GM23248 (cell line): ENCODE measurements around the gene MTMR4. TPM values are rescaled to one million over a fixed set of nuclear protein-coding genes. Genes with fewer than 3 reads are reported as not detected.
"Not testable (repeated sequence)": the region's sequence is repeated elsewhere in the genome, so short reads cannot be mapped to it uniquely, and the experiment has no call there.

Experiments used
- DNase-seq: peaks from one replicate; pipeline ENCODE4 v3.0.0-alpha.2; 2015
- H2AFZ ChIP-seq: fragments of 200-600 bp; sonication (generic); 2 replicates; pipeline ENCODE4 v1.6.1; 2016; ENCODE audit warnings: antibody characterized with exemption
- H3F3A ChIP-seq: fragments of 200-600 bp; sonication (generic); 2 replicates; pipeline ENCODE4 v1.6.1; 2016; ENCODE audit warnings: mild to moderate bottlenecking, antibody characterized with exemption, mixed run types; ENCODE audit not compliant: insufficient read depth
- H3K27ac ChIP-seq: fragments of 200-600 bp; sonication (generic); 2 replicates; pipeline ENCODE4 v1.5.1; 2016; ENCODE audit warnings: mild to moderate bottlenecking
- H3K27me3 ChIP-seq: fragments of 200-600 bp; sonication (generic); replicated peaks from 2 replicates; pipeline ENCODE4 v1.6.1; 2016; ENCODE audit warnings: mild to moderate bottlenecking; ENCODE audit not compliant: insufficient read depth
- H3K36me3 ChIP-seq: fragments of 200-600 bp; sonication (generic); 2 replicates; pipeline ENCODE4 v1.6.1; 2016; ENCODE audit warnings: low read depth, mild to moderate bottlenecking
- H3K4me1 ChIP-seq: fragments of 200-600 bp; sonication (generic); 2 replicates; pipeline ENCODE4 v1.6.1; 2016; ENCODE audit warnings: mild to moderate bottlenecking; ENCODE audit not compliant: insufficient read depth
- H3K4me2 ChIP-seq: fragments of 200-600 bp; sonication (generic); one replicate; pipeline ENCODE4 v1.6.1; 2016; ENCODE audit warnings: mild to moderate bottlenecking; ENCODE audit not compliant: unreplicated experiment
- H3K4me3 ChIP-seq: fragments of 200-600 bp; sonication (generic); 2 replicates; pipeline ENCODE4 v1.5.1; 2016; ENCODE audit warnings: mild to moderate bottlenecking
- H3K79me2 ChIP-seq: fragments of 200-600 bp; sonication (generic); 2 replicates; pipeline ENCODE4 v1.6.1; 2016; ENCODE audit warnings: mild to moderate bottlenecking; ENCODE audit not compliant: insufficient read depth
- H3K9ac ChIP-seq: fragments of 200-600 bp; sonication (generic); 2 replicates; pipeline ENCODE4 v1.6.1; 2016; ENCODE audit warnings: mild to moderate bottlenecking
- H3K9me2 ChIP-seq: fragments of 200-600 bp; sonication (generic); 2 replicates; pipeline ENCODE4 v1.6.1; 2016; ENCODE audit warnings: mixed run types, mild to moderate bottlenecking, moderate library complexity; ENCODE audit not compliant: insufficient read depth
- H3K9me3 ChIP-seq: fragments of 200-600 bp; sonication (generic); one replicate; pipeline ENCODE4 v1.6.1; 2017; ENCODE audit warnings: low read depth
- H4K20me1 ChIP-seq: fragments of 200-600 bp; sonication (generic); 2 replicates; pipeline ENCODE4 v1.6.0; 2016; ENCODE audit not compliant: insufficient read depth
- EZH2 ChIP-seq: fragments of 200-600 bp; sonication (generic); IDR thresholded peaks from 2 replicates; pipeline ENCODE4 v1.6.1; 2018; ENCODE audit warnings: antibody characterized with exemption, mild to moderate bottlenecking; ENCODE audit not compliant: insufficient read depth, poor library complexity, severe bottlenecking
- EZH2phosphoT487 ChIP-seq: fragments of 200-600 bp; sonication (generic); IDR thresholded peaks from 2 replicates; pipeline ENCODE4 v1.6.1; 2018; ENCODE audit warnings: antibody characterized with exemption, moderate library complexity, mild to moderate bottlenecking, low read depth; ENCODE audit not compliant: insufficient read depth
- WGBS, 2 experiments: methylation state at CpG; one replicate each; pipeline ENCODE4 v1.1.6; 2015 to 2017; ENCODE audit warnings: low lambda C conversion rate in 2 of 2, low coverage in 1 of 2; ENCODE audit errors: missing lambda C conversion rate in 2 of 2; 5-methylcytosine and 5-hydroxymethylcytosine counted together
- in situ Hi-C: fragments of 300-500 bp; cut with MboI; formaldehyde crosslinking; loops from 2 replicates; pipeline ENCODE4 v1.15.0; 2020
- polyA plus RNA-seq: library from polyadenylated mRNA; unstranded; fragments of >200 nt; fragmentation: Nextera tagmentation; extraction: Ambion mirVana; gene quantifications from 2 replicates; pipeline ENCODE4 v1.2.1, GENCODE V29; 2016
- total RNA-seq: library from RNA; depleted of rRNA; stranded (reverse); fragments of >200 nt; shearing (Covaris generic); gene quantifications from 2 replicates; pipeline ENCODE4 v1.2.3, GENCODE V29; 2014

Gene MTMR4
- total and polyA plus RNA-seq, 2 experiments from 2014 or later = 8.2 to 19.6 TPM

DNA sequence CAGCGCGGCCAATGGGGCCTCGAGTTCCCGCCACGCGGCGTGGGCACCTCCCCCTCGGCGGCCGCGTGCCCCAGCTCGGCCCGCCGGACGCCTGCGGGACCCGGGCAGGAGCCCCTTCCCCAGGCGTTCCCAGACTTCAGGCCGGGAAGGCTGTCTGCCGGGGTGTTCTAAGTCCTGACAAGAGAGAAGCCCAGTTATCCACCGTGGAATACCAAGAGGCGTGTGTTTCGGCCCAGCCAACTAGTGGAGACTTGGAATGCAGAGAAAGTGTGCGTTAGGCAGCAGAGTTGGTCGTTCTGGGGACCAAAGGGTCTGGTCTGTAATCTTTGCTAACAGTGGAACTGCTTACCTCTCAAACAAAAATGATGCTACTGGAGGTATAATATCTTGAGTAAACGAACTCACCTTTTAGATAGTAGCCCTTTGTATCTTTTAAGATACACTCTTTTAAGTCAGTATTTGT, 26.0 kb downstream of the MTMR4 start:
- in situ Hi-C loops = no loop called here
- peaks cover 24% of the 10 kb centered on the region for H3K36me3 ChIP-seq
- H3K27me3 ChIP-seq = no peaks in the 10 kb centered on the region
- no peak for DNase-seq
- H3K4me1 ChIP-seq = no peaks in the 10 kb centered on the region
- no peak overlapping the region for H3K4me2 ChIP-seq
- H3K9me3 ChIP-seq = no peaks in the 10 kb centered on the region
- no peak for TF ChIP-seq EZH2
- no peak for TF ChIP-seq EZH2phosphoT487
- H4K20me1 ChIP-seq = no peaks in the 10 kb centered on the region
- H3F3A ChIP-seq = no peaks in the 10 kb centered on the region
- 83 to 98% methylated on average over 15 to 26 of the region's 26 CpGs for WGBS, 2 experiments
- H3K27ac ChIP-seq = no peak overlapping the region
- no peaks in the 10 kb centered on the region for H3K9me2 ChIP-seq
- H2AFZ ChIP-seq = no peak overlapping the region
- no peak overlapping the region for H3K9ac ChIP-seq
- H3K79me2 ChIP-seq = no peaks in the 10 kb centered on the region
- no peak overlapping the region for H3K4me3 ChIP-seq

DNA sequence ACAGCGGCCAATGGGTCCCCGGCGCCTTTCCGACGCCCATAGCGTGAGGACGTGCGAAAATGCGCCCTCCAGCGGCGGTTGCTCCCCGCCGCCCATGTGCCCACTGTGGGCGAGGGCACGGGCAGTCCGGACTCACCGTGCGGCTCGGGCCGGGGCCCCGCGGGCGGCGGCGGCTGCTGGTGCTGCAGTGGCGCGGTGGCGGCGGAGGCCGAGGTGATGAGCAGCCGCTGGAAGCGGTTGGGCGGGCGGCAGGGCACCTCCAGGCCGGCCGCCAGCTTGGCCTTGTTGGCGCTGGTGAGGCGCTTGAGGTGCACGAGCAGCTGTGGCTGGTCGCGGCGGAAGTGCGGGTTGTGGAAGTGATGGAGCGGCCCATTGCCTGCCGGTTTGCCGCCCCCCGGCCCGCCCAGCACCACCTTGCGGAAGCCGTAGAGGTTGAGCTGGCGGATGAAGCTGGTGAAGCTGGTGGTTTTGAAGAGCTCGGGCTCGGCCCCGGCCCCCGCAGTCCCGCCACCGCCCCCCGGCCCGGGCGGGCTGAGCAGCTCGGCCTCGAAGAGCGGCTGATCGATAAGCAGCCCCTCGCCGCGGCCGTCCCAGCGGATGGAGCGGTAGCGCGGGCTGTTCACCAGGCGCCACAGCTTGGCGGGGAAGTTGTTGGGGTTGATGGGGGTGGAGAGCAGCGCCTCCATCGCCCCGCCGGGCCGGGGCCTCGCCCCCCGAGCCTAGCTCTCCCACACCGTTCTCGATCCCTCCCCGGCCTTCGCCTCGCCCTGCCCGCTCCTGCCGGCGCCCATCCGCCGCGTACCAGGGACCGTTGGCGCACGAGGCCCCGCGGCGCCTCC, 26.6 kb downstream of the MTMR4 start, which contains the start of gene HSF5:
HSF5 (minus strand) TSS at position 820 of the 839 bp plus-strand sequence; CDS start at position 686, 134 bp downstream.
- in situ Hi-C loops = no loop called here
- 56 to 61% methylated on average over 44 to 97 of the region's 98 CpGs for WGBS, 2 experiments

DNA sequence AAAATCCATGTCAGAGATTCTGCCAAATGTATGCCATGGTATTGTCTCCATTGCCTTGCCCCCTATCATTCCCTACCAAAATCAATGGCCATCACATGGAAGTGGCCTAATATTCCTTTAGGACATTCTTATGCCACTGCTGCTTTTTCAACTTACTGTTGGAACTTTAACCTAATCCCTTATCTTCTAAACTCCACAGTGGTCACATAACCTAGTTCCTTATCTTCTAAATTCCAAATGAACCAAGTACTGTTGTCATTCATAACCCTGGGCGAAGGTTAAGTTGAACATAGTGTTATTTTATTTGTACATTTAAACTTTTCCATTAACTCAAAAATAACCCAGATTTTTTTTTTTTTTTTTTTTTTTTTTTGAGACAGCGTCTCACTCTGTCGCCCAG, 29.8 kb downstream of the MTMR4 start:
- in situ Hi-C loops = no loop called here
- H3K27ac ChIP-seq = no peak overlapping the region
- H3K9me2 ChIP-seq = no peaks in the 10 kb centered on the region
- H3K4me3 ChIP-seq = no peak overlapping the region
- H3K9me3 ChIP-seq = no peaks in the 10 kb centered on the region
- no peak overlapping the region for H3K9ac ChIP-seq
- H3F3A ChIP-seq = no peaks in the 10 kb centered on the region
- TF ChIP-seq EZH2phosphoT487 = no peak
- TF ChIP-seq EZH2 = no peak
- no peak overlapping the region for H2AFZ ChIP-seq
- peaks cover 3% of the 10 kb centered on the region for H3K36me3 ChIP-seq
- no peaks in the 10 kb centered on the region for H3K27me3 ChIP-seq
- H3K79me2 ChIP-seq = no peaks in the 10 kb centered on the region
- H3K4me1 ChIP-seq = no peaks in the 10 kb centered on the region
- no peaks in the 10 kb centered on the region for H4K20me1 ChIP-seq
- no peak overlapping the region for H3K4me2 ChIP-seq
- no peak for DNase-seq
- 45 to 85% methylated on average over 1 to 3 of the region's 3 CpGs for WGBS, 2 experiments

More for the DNA sequence above, 26.6 kb downstream of the MTMR4 start, which contains the start of gene HSF5:
- no peak within 1 kb of the TSS for H3K4me3 ChIP-seq
- H3K9ac ChIP-seq = no peak within 1 kb of the TSS
- H3K4me2 ChIP-seq = no peak within 1 kb of the TSS
- H3K9me3 ChIP-seq = no peaks in the 10 kb centered on the region
- no peak within 1 kb of the TSS for H2AFZ ChIP-seq
- H3K36me3 ChIP-seq = peaks cover 24% of the 10 kb centered on the region
- no peaks in the 10 kb centered on the region for H3K27me3 ChIP-seq
- H3K79me2 ChIP-seq = no peaks in the 10 kb centered on the region
- H3F3A ChIP-seq = no peaks in the 10 kb centered on the region
- H3K4me1 ChIP-seq = no peaks in the 10 kb centered on the region
- no peaks in the 10 kb centered on the region for H3K9me2 ChIP-seq
- H3K27ac ChIP-seq = no peak within 1 kb of the TSS
- TF ChIP-seq EZH2phosphoT487 (no peak), EZH2 (no peak)
- DNase-seq = no peak
- H4K20me1 ChIP-seq = no peaks in the 10 kb centered on the region

DNA sequence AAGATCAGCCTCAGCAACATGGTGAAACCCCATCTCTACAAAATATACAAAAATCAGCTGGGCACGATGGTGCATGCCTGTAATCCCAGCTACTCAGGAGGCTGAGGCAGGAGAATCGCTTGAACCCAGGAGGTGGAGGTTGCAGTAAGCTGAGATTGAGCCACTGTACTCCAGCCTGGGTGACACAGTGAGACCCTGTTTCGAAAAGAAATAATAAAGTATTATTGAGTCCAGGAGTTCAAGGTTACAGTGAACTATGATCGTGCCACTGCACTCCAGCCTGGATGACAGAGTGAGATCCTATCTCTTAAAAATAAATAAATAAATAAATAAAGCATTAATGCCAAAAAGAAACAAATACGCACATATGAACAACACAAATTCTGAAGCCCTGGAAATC, 32.6 kb downstream of the MTMR4 start:
- H3K27me3 ChIP-seq, H4K20me1 ChIP-seq, H3K4me1 ChIP-seq, H3K4me3 ChIP-seq, H3F3A ChIP-seq, H3K9me3 ChIP-seq, H2AFZ ChIP-seq, H3K4me2 ChIP-seq, DNase-seq, H3K27ac ChIP-seq, H3K79me2 ChIP-seq, H3K9me2 ChIP-seq, H3K9ac ChIP-seq, in situ Hi-C loops, H3K36me3 ChIP-seq: not testable (repeated sequence)
- WGBS, 2 experiments = 54 to 67% methylated on average over 5 of the region's 5 CpGs
